Brain microvascular endothelial cell (primary cell): ENCODE results near the gene SIK1.
"Not testable (repeated sequence)": the region's sequence is repeated elsewhere in the genome, so short reads cannot be mapped to it uniquely, and the experiment has no call there.

Experiments used
- DNase-seq: peaks from one replicate; pipeline ENCODE4 v3.0.0-alpha.2; 2020
- H3K27ac ChIP-seq: fragments of 250-450 bp; sonication (Bioruptor Pico); 2 replicates; pipeline ENCODE4 v1.5.1; 2020; ENCODE audit warnings: mild to moderate bottlenecking, moderate library complexity
- H3K27me3 ChIP-seq: fragments of 250-450 bp; sonication (Bioruptor Pico); replicated peaks from 2 replicates; pipeline ENCODE4 v1.5.1; 2020; ENCODE audit warnings: mild to moderate bottlenecking
- H3K36me3 ChIP-seq: fragments of 250-450 bp; sonication (Bioruptor Pico); replicated peaks from 2 replicates; pipeline ENCODE4 v1.5.1; 2020; ENCODE audit warnings: mild to moderate bottlenecking
- H3K4me3 ChIP-seq: 2 replicates; pipeline ENCODE4 v1.5.1; 2011; ENCODE audit warnings: low read depth, mild to moderate bottlenecking, control low read depth, low read length, moderate library complexity
- in situ Hi-C: cut with HindIII; loops from 2 replicates; pipeline ENCODE4 v1.10.0; 2017; ENCODE audit warnings: low sequenced_read_pairs, low pct_ligation_motif_present

Gene SIK1

DNA sequence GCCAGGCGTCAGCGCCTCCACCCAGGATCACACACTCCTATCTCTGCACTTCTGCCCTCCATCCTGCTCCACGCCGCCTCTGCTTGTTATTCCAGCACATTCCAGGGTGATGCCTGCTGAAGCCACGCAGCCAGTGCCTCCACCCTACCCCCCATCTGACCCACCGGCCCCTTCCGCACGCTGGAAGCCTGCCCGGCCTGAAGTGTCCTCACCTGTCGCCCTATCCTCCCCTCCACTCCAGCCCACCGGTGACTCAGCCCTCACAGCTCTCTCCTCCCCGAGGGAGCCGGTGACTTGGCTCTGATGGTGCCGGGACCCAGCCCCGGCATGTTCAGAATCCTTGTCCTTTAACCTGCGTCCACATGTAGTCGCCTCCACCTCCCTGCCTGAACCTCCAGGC lies 24.9 kb upstream of the SIK1 start:
- H3K36me3 ChIP-seq, in situ Hi-C loops, DNase-seq, H3K4me3 ChIP-seq, H3K27me3 ChIP-seq, H3K27ac ChIP-seq: not testable (repeated sequence)

DNA sequence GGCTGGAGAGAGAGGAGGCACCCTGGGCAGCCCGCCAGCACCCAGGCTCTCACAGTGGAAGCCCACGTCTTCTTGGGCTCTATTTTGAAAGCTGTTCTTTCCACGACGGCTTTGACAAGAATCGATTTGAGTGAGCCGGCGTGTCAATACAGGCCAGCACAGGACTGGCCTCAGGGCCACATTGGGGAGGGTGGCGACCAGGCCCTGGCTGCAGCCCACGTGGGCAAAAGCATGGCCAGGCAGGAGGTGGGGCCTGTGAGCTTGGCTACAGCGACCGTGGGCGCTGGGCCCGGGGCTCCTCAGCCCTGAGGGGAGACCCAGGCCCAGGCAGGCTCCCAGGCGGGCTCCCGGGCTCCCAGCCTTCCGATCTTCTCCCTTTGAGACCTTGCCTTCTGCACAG lies 23.4 kb upstream of the SIK1 start:
- H3K27ac ChIP-seq, DNase-seq, H3K36me3 ChIP-seq, H3K27me3 ChIP-seq, in situ Hi-C loops, H3K4me3 ChIP-seq: not testable (repeated sequence)

DNA sequence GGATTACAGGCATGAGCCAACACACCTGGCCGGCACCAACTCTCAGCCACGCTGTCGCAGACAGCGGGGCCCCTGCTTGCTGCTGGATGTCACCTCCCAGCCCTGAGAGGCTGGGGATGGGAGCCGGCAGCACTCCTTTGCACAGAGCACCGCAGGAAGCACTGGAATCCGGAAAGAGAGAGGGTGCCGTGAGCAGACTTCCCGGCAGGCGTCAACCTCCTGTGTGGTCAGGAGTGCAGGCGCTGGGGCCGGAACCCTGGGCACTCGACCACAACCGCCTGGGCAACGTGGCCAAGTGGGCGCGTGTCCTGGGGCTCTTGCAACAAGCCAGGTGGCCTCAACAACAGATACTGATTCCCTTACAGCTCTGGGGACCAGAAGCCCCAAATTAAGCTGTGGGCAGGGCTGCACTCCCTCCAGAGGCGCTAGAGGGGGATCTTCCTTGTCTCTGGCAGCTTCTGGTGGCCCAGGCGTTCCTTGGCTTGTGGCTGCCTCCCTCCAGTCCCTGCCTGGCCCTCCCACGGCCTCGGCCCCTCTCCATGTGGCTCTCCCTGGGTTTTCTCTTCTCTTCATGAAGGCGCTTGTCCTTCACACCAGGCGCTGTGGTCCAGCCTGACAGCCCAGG lies 20.5 kb upstream of the SIK1 start:
- DNase-seq, H3K27me3 ChIP-seq, H3K4me3 ChIP-seq, in situ Hi-C loops, H3K27ac ChIP-seq, H3K36me3 ChIP-seq: not testable (repeated sequence)

DNA sequence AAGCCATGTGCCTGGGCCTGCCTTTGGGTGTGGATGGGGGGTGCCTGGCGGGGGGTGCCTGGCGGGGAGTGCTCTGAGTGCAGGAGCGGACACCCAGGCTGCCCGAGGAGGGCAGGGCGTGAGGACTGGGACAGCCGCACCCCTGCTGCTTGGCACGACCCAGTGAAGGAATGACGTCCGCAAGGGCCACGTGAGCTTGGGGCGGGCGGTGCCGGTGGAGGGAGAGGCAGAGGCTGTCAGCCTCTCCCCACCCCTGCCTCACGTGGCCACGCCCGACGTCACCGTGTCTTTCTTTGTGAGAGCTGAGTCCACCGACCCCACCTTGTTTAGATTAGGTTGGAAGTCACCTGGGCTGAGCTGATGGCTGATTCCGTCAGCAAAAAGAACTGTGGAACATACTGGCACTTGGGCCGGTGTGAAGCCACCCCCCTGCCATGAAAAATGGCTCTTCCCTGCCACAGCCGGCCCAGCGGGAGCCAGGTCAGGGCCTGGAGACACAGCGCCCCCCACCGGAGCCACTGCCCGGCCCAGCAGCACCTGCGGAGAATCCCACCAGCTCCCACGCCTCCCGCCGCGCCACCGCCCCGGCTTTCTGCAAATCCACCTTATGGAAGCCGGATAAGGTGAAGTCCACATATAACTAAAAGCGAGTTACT lies 19.5 kb upstream of the SIK1 start:
- in situ Hi-C loops, H3K27ac ChIP-seq, H3K27me3 ChIP-seq, H3K4me3 ChIP-seq, DNase-seq, H3K36me3 ChIP-seq: not testable (repeated sequence)

DNA sequence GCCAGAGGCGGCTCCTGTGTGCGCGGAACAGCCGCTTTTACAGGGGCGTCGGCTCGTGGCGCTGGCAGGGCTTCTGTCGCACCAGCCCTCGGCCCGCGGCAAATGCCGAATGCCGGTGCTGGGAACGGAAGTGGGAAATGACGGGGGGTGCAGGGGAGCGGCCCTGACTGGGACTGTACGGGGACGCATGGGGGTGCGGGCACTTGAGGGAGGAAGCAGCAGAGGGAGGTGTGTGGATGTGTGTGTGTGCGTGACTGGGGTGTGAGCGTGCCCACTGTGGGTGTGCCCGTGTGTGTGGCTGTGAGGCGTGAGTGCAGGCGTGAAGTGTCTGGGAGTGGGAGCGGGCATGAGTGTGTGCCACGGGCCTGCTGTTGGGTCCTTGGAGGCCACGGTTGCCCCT lies 17.6 kb upstream of the SIK1 start:
- H3K4me3 ChIP-seq, H3K27me3 ChIP-seq, H3K27ac ChIP-seq, DNase-seq, in situ Hi-C loops, H3K36me3 ChIP-seq: not testable (repeated sequence)

- DNase-seq, in situ Hi-C loops, H3K4me3 ChIP-seq, H3K36me3 ChIP-seq, H3K27me3 ChIP-seq, H3K27ac ChIP-seq: not testable (repeated sequence)
These were observed 15.6 kb upstream of the SIK1 start for GRCh38 chr21:43442571-43442970.

DNA sequence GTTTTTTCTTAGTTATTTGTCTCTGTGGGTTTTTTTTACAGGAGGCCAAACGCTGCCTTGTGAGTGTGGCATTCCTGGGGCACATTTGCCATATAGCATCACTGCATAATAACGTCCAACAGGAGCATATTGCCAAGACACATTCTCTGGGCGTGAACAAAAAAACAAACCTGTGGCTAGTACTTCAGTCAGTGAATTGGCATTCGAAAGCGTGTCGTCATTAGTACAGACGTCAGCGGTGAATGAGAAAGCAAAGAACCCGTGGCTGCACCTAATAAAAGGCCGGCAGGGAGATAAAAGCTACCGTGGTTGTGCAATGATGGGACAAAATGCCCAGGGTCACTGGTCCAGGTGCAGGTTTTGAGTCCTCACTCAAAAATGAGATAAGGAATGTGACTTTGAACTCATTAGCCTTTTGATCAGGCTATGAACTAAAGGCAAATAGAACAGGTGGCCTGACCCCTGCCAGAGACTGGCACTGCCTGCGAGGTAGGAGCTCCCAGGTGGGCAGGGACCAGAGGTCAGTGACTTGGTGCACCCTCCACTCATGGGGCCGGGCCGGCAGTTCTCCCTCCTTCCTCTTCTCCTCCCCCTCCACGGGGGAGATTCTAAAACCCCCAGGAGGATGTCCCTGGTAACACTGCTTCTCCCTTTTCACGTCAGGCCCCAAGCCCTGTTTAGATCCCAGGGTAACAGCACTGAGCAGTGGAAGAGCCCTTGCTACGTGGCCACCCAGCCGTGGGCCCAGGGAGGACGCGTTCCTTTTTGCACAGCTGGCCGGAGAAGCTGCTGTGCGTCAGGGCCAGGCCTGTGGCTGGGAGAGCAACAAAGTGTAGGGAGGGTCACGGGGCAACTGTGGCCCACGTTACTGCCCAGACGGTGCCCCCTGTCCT lies 14.2 kb upstream of the SIK1 start:
- H3K4me3 ChIP-seq, H3K36me3 ChIP-seq, DNase-seq, H3K27me3 ChIP-seq, H3K27ac ChIP-seq, in situ Hi-C loops: not testable (repeated sequence)

- H3K27ac ChIP-seq, H3K4me3 ChIP-seq, in situ Hi-C loops, DNase-seq, H3K36me3 ChIP-seq, H3K27me3 ChIP-seq: not testable (repeated sequence)
These were observed 12.6 kb upstream of the SIK1 start for GRCh38 chr21:43439316-43440075.

- H3K4me3 ChIP-seq, H3K36me3 ChIP-seq, in situ Hi-C loops, DNase-seq, H3K27ac ChIP-seq, H3K27me3 ChIP-seq: not testable (repeated sequence)
These were observed 9.3 kb upstream of the SIK1 start for GRCh38 chr21:43436272-43436671.

DNA sequence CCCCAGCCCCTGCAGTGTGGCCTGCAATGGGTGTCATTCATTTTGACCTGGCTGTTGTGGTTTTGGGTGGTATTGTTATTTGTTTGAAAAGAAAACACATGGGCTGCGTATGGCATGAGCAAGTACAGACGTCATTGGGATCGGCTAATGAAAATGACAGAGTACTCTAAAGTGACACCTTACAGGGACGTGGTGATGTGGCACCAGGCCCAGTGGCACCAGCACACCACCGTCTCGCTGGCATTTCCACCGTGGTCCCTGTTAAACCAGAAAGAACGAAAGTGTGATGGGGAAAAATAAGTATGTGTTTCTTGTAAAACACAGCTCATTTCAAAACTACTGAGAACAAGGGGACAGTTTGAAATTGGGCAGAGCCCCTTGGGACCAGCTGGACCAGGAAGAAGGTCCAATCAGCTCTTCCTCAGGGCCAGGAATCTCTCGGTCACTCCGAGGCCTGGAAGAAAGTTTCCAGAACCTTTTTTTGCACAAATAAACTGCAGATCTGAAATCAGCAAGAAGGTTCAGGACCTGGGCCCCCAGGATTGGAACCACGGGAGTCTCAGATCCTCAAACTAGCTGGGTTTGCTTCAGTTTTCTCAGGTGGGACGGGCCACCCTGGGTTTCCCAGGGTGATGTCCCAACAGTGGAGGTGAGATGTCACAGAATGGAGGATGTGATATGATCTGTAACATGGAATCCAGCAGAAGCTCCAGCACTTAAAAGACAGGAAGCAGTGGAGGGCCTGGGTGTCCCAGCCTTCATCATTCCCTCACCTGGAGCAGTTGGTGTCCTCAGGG lies 6.6 kb upstream of the SIK1 start:
- in situ Hi-C loops, H3K27ac ChIP-seq, H3K36me3 ChIP-seq, H3K27me3 ChIP-seq, DNase-seq, H3K4me3 ChIP-seq: not testable (repeated sequence)

DNA sequence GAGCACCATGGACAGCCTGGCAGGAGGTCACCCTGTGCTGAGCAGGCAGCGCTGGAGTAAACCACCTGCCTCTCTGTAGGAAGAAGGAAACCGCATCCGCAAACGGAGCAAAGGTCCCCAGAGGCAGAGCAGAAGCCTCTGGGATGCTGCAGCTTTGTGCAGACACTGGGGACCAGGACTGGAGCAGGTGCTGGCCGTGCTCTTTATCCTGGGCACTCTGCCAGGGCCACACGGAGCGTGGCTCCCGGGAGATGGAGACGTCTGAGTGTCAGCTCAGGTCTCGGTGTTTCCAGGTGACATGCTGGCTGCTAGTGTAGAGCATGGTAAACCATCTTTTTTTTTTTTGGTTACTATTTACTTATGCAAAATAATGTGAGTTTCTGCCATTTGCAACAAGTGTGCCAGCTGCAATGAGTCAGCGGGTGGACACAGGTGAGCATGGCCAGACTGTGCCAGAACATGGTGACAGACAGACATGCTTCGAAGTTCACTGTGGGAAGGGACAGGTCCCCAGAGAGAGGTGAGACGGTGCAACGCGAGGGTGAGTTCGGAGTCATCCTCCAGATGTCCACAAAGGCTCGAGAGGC lies 4.0 kb upstream of the SIK1 start:
- H3K36me3 ChIP-seq, DNase-seq, in situ Hi-C loops, H3K27me3 ChIP-seq, H3K27ac ChIP-seq, H3K4me3 ChIP-seq: not testable (repeated sequence)

DNA sequence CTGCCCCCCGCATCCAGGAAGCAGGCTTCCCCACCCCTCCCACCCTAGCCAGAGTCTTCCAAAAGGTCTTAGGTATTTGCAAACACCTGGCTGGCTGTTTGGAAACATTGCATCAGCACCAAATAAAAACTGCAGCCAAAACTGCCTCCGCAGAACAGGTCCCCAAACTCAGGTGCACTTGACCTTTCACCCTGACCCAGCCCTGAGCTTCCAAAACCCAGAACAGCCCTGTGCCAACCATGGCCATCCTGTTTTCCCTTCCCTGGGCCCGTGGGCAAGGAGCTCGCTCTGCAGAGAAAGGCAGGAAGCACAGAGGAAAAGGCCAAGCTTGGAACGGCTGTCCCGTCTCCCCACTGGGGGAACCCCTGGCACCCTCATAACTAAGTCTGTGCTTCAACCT lies 2.0 kb upstream of the SIK1 start:
- H3K27me3 ChIP-seq, H3K36me3 ChIP-seq, H3K4me3 ChIP-seq, DNase-seq, H3K27ac ChIP-seq, in situ Hi-C loops: not testable (repeated sequence)

DNA sequence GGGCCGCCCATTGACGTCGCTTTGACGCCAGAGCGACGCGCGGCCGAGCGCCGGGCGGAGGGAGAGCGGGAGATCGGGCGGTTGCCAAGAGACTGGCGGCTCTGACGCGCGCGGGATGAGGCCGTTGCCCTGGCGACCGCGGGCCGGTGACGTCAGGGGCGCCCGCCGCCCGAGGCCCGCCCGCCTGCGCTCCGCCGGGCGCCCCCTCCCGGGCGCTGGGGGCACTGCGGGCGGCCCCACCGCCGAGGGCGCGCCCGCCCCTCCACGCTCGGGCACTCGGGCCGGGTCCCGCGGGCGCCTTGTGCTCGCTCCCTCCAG lies 270 bp upstream of the SIK1 start:
- DNase-seq, in situ Hi-C loops, H3K4me3 ChIP-seq, H3K27ac ChIP-seq, H3K27me3 ChIP-seq, H3K36me3 ChIP-seq: not testable (repeated sequence)
